H4 (cell line): ENCODE data around the gene PDCD5. TPM values are rescaled to one million over a fixed set of nuclear protein-coding genes. Genes with fewer than 3 reads are reported as not detected.
A peak's percentile ranks its signal among the peaks of the same experiment; 100 is the strongest.
"Not testable (repeated sequence)": the region's sequence is repeated elsewhere in the genome, so short reads cannot be mapped to it uniquely, and the experiment has no call there.

Experiments used
- DNase-seq: peaks from one replicate; pipeline ENCODE4 v3.0.0-alpha.2; 2015; ENCODE audit warnings: low spot score
- total RNA-seq: library from RNA; depleted of rRNA; stranded (reverse); fragments of >200 nt; shearing (Covaris generic); gene quantifications from 2 replicates; pipeline ENCODE4 v1.2.3, GENCODE V29; 2014; rRNA removed

PDCD5 gene, protein sequence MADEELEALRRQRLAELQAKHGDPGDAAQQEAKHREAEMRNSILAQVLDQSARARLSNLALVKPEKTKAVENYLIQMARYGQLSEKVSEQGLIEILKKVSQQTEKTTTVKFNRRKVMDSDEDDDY
- 294 and 308 TPM in 2 replicates for total RNA-seq

DNA sequence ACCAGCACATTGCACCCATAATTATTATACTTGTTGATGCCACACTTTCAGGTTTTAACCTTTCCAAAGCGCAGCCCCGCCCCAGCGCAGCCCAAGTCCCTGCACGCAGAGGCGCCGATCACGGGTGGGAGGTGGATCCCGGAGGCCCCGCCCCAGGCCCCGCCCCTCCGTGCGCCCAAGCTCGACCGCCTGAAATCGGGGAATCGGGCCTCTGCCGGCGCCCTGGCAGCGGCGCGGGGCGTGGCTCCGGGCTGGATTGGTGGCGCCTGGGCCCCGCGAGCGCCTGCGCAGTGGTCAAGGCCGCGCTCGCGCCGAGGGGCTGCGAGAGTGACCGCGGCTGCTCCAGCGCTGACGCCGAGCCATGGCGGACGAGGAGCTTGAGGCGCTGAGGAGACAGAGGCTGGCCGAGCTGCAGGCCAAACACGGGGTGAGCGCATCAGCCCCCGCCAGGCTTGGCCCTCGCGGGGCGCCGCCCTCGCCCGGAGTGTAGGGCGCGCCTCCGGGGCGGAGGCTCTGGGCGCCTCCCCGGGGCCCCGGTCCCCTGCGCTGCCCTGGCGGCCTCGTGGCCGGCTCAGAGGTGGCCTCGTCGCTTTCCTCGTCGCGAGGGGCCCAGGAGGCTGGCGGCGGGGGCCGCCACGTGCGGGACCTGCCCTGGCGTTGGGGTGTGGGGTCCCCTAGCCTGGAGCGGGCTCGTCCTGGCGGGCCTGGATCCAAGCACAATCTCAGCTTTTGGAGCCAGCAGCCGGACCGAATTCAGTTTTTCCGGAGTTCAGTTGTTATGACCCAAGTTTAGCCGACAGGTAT is at the start of gene PDCD5:
PDCD5 (plus strand) TSS at position 290 of the 804 bp plus-strand sequence; CDS start at position 362, 72 bp downstream.
- peak; percentile 90 for DNase-seq

DNA sequence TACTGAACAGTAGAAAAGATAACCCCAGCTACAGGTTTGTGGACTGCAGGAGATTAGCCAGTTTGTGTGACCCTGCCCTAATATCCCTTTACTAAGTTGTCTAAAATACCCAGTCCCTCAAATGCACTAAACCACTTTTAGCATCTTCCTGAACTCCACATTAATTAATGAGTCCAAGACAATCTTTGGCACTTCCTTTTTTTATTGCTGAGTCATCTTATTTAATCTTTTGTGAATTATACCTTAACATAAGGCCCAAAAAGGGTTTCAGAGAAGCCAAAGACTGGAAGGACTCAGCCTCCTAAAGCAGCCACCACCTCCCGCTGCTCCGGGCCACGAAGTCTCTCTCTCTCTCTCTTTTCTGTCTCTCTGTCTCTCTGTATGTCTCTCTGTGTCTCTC is 48.8 kb upstream of the PDCD5 start:
- no peak for DNase-seq

GRCh38 chr19:32537580-32537979 is 43.4 kb upstream of the PDCD5 start:
- no peak for DNase-seq

- no peak for DNase-seq
These were observed 41.6 kb upstream of the PDCD5 start for GRCh38 chr19:32539240-32539916.

DNA sequence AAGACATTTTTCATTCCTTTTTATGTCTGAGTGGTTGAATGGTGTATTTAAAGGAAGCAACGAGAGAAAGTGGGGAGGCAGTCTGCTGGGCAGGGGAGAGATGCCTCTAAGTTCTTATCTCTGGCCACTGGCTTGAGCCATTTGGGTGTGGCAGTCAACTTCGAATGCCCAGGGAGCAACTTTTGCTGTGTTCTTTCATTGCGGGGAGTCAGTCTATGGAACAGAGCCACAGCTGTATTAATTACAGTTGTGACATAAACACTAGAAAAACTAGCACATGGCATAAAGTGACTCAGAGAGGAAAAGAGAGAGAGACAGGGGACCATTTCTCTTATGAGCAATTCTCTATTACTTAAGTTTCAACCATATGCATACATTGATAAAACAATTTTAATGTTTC is 40.4 kb upstream of the PDCD5 start:
- peak; percentile 54 for DNase-seq

DNA sequence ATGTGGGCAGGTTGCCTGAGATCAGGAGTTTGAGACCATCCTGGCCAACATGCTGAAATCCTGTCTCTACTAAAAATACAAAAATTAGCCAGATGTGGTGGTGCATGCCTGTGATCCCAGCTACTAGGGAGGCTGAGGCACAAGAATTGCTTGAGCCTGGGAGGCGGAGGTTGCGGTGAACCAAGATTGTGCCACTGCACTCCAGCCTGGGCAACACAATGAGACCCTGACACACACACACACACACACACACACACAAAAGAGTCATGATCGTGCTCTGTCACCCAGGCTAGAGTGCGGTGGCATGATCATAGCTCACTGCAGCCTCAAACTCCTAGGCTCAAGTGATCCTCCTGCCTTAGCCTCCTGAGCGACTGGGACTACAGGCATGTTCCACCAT is 39.6 kb upstream of the PDCD5 start:
- not testable (repeated sequence) for DNase-seq

DNA sequence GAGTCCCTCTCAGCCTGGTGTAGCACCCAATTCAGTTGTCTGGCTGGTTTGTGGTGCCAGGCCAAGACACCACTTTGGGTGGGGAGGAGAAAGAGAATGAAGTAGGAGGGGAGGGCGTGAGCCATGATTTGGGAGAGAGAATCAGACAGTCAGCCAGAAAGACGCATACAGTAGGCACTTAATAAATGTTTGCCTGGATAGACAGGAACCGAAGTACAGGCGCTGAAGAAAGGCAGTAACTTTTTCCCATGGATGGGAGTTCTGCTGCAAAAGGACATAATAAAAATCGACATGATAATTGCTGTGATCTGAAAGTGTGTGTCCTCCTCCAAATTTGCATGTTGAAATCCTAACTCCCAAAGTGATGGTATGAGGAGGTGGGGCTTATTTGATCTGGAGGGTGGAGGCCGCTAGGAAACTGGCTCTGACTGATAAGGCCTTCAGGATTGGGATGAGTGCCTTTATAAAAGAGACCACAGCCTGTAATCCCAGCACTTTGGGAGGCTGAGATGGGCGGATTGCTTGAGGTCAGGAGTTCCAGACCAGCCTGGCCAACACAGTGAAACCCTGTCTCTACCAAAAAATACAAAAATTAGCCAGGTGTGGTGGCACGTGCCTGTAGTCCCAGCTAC is 38.4 kb upstream of the PDCD5 start:
- DNase-seq = no peak

DNA sequence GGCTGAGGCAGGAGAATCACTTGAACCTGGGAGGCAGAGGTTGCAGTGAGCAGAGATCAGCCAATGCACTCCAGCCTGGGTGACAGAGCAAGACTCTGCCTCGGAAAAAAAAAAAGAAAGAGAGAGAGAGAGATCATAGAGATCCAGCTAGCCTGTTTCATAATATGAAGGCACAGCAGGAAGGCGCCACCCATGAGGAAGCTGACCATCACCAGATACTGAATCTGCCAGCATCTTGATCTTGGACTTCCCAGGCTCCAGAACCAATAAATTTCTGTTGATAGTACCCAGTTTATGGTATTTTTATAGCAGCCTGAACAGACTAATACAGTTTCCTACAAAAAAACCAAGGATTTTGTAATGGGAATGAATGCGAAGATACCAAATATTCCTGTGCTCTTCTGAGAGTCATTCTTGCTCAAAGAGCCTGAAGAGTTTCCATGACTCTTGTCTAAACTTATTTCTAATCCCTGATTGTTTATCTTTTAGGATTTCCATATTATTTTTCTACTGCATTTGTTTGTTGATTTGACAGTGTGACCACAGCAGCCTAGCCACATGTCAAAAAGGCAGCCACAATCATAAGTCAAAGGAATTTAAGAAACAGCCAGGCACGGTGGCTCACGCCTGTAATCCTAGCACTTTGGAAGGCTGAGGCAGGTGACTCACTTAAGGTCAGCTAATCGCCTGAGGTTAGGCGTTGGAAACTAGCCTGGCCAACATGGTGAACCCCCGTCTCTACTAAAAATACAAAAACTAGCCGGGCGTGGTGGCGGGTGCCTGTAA is 37.7 kb upstream of the PDCD5 start:
- peak; percentile 97 for DNase-seq

- DNase-seq = no peak
These were observed 36.1 kb upstream of the PDCD5 start for GRCh38 chr19:32544917-32545316.

- DNase-seq = no peak
These were observed 30.3 kb upstream of the PDCD5 start for GRCh38 chr19:32550666-32551065.

GRCh38 chr19:32555786-32556185 is 25.2 kb upstream of the PDCD5 start:
- no peak for DNase-seq

GRCh38 chr19:32558607-32559228 is 22.3 kb upstream of the PDCD5 start:
- no peak for DNase-seq

DNA sequence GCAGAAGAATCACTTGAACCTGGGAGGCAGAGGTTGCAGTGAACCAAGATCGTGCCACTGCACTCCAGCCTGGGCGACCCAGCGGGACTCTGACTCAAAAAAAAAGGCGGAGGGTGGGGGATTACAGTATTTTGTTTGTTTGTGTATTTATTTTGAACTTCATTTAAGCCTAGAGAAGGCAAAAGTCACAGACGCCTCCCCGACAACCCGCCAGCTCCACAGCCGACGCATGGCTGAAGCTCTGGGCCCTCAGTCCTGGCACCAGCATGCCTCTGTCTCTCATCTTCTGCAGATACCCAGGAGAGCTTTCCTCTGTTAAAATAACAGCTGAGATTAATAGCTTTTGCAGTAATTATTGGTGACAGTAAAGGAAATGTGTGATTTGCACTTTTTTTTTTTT is 17.2 kb upstream of the PDCD5 start:
- DNase-seq = no peak

DNA sequence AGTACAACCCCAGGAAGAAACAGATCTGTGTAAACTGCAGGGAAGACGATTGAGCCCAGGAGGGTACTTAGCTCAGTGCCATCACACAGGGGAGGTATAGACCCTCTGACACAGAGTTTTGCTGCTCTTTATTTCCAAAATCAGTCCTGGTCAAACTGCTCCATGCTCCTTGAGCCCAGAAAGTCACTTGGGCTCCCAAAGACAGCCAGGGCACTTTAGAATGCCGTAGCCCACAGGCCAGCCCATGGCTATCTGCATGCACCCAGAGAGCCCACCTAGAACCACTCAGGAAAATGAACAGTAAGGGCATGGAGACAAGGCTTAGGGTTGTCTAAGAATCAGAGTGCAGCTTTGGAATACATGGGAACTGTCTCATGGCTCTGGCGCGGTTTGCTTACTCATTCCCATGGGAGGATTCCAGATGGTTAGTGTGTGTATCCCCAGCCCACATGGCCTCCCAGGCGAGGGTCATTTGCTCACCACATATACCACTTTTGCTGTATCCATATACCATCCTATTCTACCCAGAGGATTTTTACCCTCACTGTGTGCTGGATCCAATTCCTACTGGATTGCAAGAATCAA is 14.7 kb upstream of the PDCD5 start:
- peak; percentile 65 for DNase-seq

GRCh38 chr19:32567486-32567885 is 13.5 kb upstream of the PDCD5 start:
- DNase-seq = no peak

DNA sequence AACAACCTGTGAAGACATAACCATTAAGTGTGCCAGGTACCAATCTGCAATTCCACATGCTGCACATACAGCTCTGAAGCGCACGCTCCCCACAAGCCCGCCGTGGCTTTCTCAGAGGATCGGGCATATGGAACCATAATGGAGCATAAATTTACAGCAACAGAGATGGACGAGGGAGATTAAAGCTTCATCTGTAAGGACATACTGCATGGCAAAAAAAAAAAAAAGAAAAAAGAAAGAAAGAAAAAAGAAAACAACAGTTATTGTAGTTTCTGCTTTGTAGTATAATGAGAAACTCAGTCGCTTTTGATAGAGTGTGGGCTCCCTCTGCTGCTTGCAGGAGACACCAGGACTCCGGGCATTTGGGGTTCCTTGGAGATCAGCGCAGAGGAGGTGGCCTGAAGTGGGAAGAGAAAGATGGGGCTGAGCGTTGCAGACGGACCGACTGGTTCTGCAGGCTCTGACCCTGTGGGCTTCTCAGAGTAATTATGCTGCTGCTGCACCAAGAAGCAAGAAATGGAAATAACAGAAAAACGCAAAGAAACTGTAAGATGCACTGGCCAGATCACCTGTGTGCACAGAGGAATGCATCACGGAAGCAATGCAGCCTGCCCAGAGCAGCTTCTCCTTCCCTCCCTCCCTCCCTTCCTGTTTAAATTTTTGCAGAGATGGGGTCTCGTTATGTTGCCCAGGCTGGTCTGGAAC is 10.8 kb upstream of the PDCD5 start:
- peak; percentile 59 for DNase-seq

- not testable (repeated sequence) for DNase-seq
These were observed 9.4 kb upstream of the PDCD5 start for GRCh38 chr19:32571471-32572075.

- DNase-seq = not testable (repeated sequence)
These were observed 8.1 kb upstream of the PDCD5 start for GRCh38 chr19:32572700-32573491.

DNA sequence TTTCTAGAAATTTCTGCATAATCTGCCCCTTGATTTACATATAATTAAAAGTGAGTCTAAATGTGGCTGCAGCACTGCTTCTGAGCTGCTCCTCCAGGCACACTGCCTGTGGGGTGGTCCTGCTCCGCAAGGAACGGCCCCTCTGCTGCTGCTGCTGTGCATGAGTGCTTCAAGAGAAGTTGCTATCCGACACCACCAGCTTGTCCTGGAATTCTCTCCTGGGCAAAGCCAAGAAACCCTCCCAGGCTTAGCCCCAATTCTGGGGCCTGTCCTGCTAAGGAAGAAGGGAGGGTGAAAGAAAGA is 7.5 kb upstream of the PDCD5 start:
- DNase-seq = no peak
